ENCODE results near the gene STRA6.

Gene STRA6

DNA sequence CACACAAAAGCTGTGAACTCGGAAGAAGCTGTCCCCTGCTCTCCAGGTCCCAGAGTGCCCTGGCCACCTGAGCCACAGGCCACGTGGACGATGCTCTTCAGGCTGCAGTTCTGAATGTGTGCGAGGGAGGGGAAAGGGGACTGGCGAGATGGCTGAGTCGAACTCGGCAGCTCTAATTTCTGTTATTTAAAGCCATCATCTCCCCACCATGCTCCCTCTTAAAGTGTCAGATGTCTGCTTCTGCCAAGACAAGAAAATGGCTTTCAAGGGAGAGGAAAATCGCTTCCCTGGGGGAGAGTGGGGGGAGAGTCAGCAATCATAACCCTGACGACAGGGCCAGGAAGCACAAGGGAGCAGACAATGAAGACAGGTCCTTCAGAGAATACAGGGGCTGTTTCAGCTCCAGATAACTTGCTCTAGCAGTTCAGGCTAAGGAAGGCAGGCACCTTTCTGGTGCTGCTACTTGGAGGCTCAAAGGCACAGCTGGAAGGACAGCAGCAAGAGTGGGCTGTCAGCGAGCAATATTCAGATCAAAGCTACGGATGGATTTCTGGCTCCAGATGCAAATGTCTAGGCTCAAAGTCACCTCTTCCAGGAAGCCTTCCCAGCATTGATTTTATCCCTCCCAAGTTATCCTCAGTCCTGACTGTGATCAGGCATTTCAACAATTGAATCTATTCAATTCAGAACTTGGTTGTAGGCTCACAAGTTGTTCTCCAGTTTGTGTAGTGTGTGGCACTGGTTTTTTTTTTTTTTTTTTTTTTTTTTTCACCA, 18.1 kb upstream of the STRA6 start:
- Histone ChIP-seq H4K8ac (ENCODE audit: low read length) (no peak overlapping the region), H2BK5ac (ENCODE audit: low read depth, low read length, poor library complexity, severe bottlenecking) (no peak overlapping the region), H3K4me1 (ENCODE audit: control insufficient read depth, insufficient read depth, low read depth, low read length) (peaks cover 30% of the 10 kb centered on the region), H3K18ac (ENCODE audit: low read depth in 1 of 2, low read length in 2 of 2) (no peak overlapping the region), H2BK15ac (ENCODE audit: low read depth, poor library complexity, severe bottlenecking) (no peak overlapping the region), H3K79me1 (replicated peaks; ENCODE audit: low read length, poor library complexity, severe bottlenecking) (no peaks in the 10 kb centered on the region), H3K9me3 (ENCODE audit: control insufficient read depth, low read length) (no peaks in the 10 kb centered on the region), H3K4ac (ENCODE audit: low read depth in 1 of 2, low read length in 2 of 2) (no peak overlapping the region), H4K91ac (ENCODE audit: low read length) (no peak overlapping the region), H3K14ac (ENCODE audit: low read length in 2 of 2) (no peak overlapping the region), H3K9ac (ENCODE audit: low read length) (no peak overlapping the region), H3K4me2 (ENCODE audit: low read length, poor library complexity, severe bottlenecking) (no peak overlapping the region), H3K4me3 (ENCODE audit: insufficient read depth in 1 of 2, low read depth in 1 of 2, low read length in 2 of 2) (no peak overlapping the region), H3K36me3 (ENCODE audit: control insufficient read depth in 1 of 2, insufficient read depth in 2 of 2, low read depth in 1 of 2, low read length in 2 of 2) (no peaks in the 10 kb centered on the region), H3K27me3 (ENCODE audit: control insufficient read depth in 1 of 2, insufficient read depth in 1 of 2, low read length in 2 of 2) (peaks cover 40 to 64% of the 10 kb centered on the region in 2 experiments), H2AFZ (ENCODE audit: low read depth, low read length) (no peak overlapping the region), H3K27ac (ENCODE audit: low read length, poor library complexity, severe bottlenecking) (no peak overlapping the region), H3K23ac (ENCODE audit: low read length in 2 of 2) (no peak overlapping the region), H2BK120ac (ENCODE audit: low read depth, low read length) (no peak overlapping the region), H2BK12ac (ENCODE audit: low read length in 2 of 2) (no peak overlapping the region), H2AK5ac (ENCODE audit: low read length, severe bottlenecking) (no peak overlapping the region)
- WGBS: 46% methylated on average over 8 of the region's 11 CpGs
- DNase-seq: no peak

DNA sequence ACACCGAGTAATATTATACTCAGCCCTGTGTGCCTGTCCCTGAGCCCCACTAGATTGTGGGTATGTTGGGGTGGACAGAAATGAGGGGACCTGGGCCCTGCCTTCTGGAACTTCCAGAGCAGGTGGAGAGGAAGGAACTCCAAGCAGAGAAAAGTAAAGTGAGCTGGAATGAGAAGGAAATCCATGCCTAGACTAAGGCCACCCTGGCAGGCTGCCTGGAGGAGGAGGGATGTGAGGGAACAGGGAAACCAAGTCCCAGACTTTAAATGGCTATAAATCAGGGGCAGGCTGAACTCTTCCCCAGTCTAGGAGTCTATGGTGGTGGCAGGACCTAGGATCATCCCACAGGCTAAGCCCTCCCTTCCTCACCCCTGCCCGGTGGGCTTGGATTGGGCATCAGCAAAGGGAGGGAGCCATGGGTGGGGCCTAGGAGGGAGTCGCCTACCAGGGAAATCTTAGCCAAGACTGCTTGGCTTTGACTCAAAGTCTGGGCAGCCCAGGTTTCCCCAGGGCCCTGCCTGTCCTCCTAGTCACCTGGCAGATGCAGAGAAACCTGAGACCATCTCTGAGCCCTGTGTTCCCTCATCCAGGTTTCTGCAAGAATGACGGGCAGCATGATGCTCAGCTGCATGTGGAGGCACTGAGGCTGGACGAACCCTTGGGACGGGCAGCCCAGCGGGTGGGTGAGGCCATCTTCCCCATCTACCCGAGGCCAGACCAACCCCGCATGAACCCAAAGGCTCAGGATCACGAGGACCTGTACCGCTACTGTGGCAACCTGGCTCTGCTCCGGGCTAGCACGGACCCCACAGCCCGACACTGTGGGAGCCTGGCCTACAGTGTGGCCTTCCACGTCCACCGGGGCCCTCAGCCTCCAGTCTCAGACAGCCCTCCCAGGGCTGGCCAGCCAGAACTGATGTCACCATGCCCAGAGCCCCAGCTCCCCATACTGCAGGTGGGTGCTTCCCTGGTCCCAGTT, 15.6 kb upstream of the STRA6 start:
- Histone ChIP-seq H3K4me3 (ENCODE audit: insufficient read depth in 1 of 2, low read depth in 1 of 2, low read length in 2 of 2) (no peak overlapping the region), H3K36me3 (ENCODE audit: control insufficient read depth in 1 of 2, insufficient read depth in 2 of 2, low read depth in 1 of 2, low read length in 2 of 2) (no peaks in the 10 kb centered on the region), H3K4ac (ENCODE audit: low read depth in 1 of 2, low read length in 2 of 2) (no peak overlapping the region), H3K18ac (ENCODE audit: low read depth in 1 of 2, low read length in 2 of 2) (no peak overlapping the region), H3K27me3 (ENCODE audit: control insufficient read depth in 1 of 2, insufficient read depth in 1 of 2, low read length in 2 of 2) (peaks cover 40 to 57% of the 10 kb centered on the region in 2 experiments), H2AK5ac (ENCODE audit: low read length, severe bottlenecking) (no peak overlapping the region), H2BK120ac (ENCODE audit: low read depth, low read length) (no peak overlapping the region), H4K91ac (ENCODE audit: low read length) (no peak overlapping the region), H2BK5ac (ENCODE audit: low read depth, low read length, poor library complexity, severe bottlenecking) (no peak overlapping the region), H3K27ac (ENCODE audit: low read length, poor library complexity, severe bottlenecking) (no peak overlapping the region), H2AFZ (ENCODE audit: low read depth, low read length) (no peak overlapping the region), H2BK12ac (ENCODE audit: low read length in 2 of 2) (no peak overlapping the region), H3K9ac (ENCODE audit: low read length) (no peak overlapping the region), H2BK15ac (ENCODE audit: low read depth, poor library complexity, severe bottlenecking) (no peak overlapping the region), H3K9me3 (ENCODE audit: control insufficient read depth, low read length) (no peaks in the 10 kb centered on the region), H3K4me1 (ENCODE audit: control insufficient read depth, insufficient read depth, low read depth, low read length) (peaks cover 27% of the 10 kb centered on the region), H4K8ac (ENCODE audit: low read length) (no peak overlapping the region), H3K14ac (ENCODE audit: low read length in 2 of 2) (peak overlapping the region in 1 of 2 experiments; percentile 31), H3K79me1 (replicated peaks; ENCODE audit: low read length, poor library complexity, severe bottlenecking) (no peaks in the 10 kb centered on the region), H3K23ac (ENCODE audit: low read length in 2 of 2) (no peak overlapping the region), H3K4me2 (ENCODE audit: low read length, poor library complexity, severe bottlenecking) (no peak overlapping the region)
- WGBS: 94% methylated on average over 16 of the region's 16 CpGs
- DNase-seq: no peak

DNA sequence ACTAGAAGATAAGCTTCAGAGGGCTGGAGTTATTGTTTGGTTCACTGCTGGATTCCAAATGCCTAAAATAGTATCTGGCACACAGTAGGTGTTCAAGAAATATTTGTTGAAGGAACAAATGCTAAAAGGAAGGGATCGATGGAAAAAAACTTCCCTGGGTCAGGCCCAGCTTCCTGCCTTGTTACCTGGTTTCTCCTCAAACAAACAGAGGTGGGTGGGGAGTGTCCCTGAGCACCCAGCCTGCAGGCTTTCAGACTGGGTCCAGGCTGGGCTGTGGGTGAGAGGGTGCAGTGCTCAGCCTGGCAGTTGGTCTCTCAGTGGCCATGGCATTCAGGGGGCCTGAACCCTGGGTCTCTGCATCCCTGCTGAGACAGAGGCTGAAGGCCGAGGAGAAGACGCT, 14.4 kb upstream of the STRA6 start:
- peaks cover 34 to 46% of the 10 kb centered on the region in 2 experiments for H3K27me3 ChIP-seq (ENCODE audit: control insufficient read depth in 1 of 2, insufficient read depth in 1 of 2, low read length in 2 of 2)
- peaks cover 26% of the 10 kb centered on the region for H3K4me1 ChIP-seq (ENCODE audit: control insufficient read depth, insufficient read depth, low read depth, low read length)
- no peaks in the 10 kb centered on the region for H3K9me3 ChIP-seq (ENCODE audit: control insufficient read depth, low read length)
- H2BK12ac ChIP-seq (ENCODE audit: low read length in 2 of 2): no peak overlapping the region
- no peak overlapping the region for H3K18ac ChIP-seq (ENCODE audit: low read depth in 1 of 2, low read length in 2 of 2)
- no peak overlapping the region for H3K4ac ChIP-seq (ENCODE audit: low read depth in 1 of 2, low read length in 2 of 2)
- H3K9ac ChIP-seq (ENCODE audit: low read length): no peak overlapping the region
- no peak overlapping the region for H4K8ac ChIP-seq (ENCODE audit: low read length)
- H3K79me1 ChIP-seq (replicated peaks; ENCODE audit: low read length, poor library complexity, severe bottlenecking): no peaks in the 10 kb centered on the region
- WGBS: 73% methylated on average over 3 of the region's 3 CpGs
- no peak overlapping the region for H2BK15ac ChIP-seq (ENCODE audit: low read depth, poor library complexity, severe bottlenecking)
- H3K23ac ChIP-seq (ENCODE audit: low read length in 2 of 2): no peak overlapping the region
- DNase-seq: no peak
- no peak overlapping the region for H2AK5ac ChIP-seq (ENCODE audit: low read length, severe bottlenecking)
- no peak overlapping the region for H2AFZ ChIP-seq (ENCODE audit: low read depth, low read length)
- no peak overlapping the region for H3K27ac ChIP-seq (ENCODE audit: low read length, poor library complexity, severe bottlenecking)
- H2BK5ac ChIP-seq (ENCODE audit: low read depth, low read length, poor library complexity, severe bottlenecking): no peak overlapping the region
- H3K4me3 ChIP-seq (ENCODE audit: insufficient read depth in 1 of 2, low read depth in 1 of 2, low read length in 2 of 2): no peak overlapping the region
- no peak overlapping the region for H2BK120ac ChIP-seq (ENCODE audit: low read depth, low read length)
- H3K14ac ChIP-seq (ENCODE audit: low read length in 2 of 2): no peak overlapping the region
- H3K36me3 ChIP-seq (ENCODE audit: control insufficient read depth in 1 of 2, insufficient read depth in 2 of 2, low read depth in 1 of 2, low read length in 2 of 2): no peaks in the 10 kb centered on the region
- no peak overlapping the region for H3K4me2 ChIP-seq (ENCODE audit: low read length, poor library complexity, severe bottlenecking)
- H4K91ac ChIP-seq (ENCODE audit: low read length): no peak overlapping the region

DNA sequence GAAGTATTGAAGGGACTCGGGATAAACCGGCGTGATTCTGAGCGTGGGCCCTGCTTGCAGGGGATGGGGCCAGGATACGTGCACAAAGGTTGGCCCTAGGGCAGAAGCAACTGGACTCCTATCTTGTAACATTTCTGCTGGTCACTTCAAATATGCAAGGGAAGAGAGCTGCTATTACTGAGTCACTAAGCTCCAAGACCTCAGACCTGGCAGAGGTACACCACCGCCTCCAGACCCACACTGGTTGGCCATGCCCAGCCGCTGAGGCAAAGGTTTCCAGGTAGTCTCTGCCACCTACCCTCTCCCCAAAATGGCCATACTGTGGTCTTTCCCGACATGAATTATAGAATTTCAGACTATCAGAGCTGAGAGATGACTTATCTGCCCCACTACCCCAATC, 13.4 kb upstream of the STRA6 start:
- Histone ChIP-seq H3K9me3 (ENCODE audit: control insufficient read depth, low read length) (no peaks in the 10 kb centered on the region), H3K4ac (ENCODE audit: low read depth in 1 of 2, low read length in 2 of 2) (no peak overlapping the region), H3K4me1 (ENCODE audit: control insufficient read depth, insufficient read depth, low read depth, low read length) (peaks cover 23% of the 10 kb centered on the region), H3K27me3 (ENCODE audit: control insufficient read depth in 1 of 2, insufficient read depth in 1 of 2, low read length in 2 of 2) (peaks cover 25 to 36% of the 10 kb centered on the region in 2 experiments), H2BK12ac (ENCODE audit: low read length in 2 of 2) (no peak overlapping the region), H3K4me3 (ENCODE audit: insufficient read depth in 1 of 2, low read depth in 1 of 2, low read length in 2 of 2) (no peak overlapping the region), H3K14ac (ENCODE audit: low read length in 2 of 2) (no peak overlapping the region), H3K79me1 (replicated peaks; ENCODE audit: low read length, poor library complexity, severe bottlenecking) (no peaks in the 10 kb centered on the region), H3K27ac (ENCODE audit: low read length, poor library complexity, severe bottlenecking) (no peak overlapping the region), H3K9ac (ENCODE audit: low read length) (no peak overlapping the region), H2AK5ac (ENCODE audit: low read length, severe bottlenecking) (peak overlapping the region; percentile 63), H4K8ac (ENCODE audit: low read length) (no peak overlapping the region), H2BK15ac (ENCODE audit: low read depth, poor library complexity, severe bottlenecking) (no peak overlapping the region), H3K23ac (ENCODE audit: low read length in 2 of 2) (no peak overlapping the region), H2BK5ac (ENCODE audit: low read depth, low read length, poor library complexity, severe bottlenecking) (no peak overlapping the region), H4K91ac (ENCODE audit: low read length) (no peak overlapping the region), H3K36me3 (ENCODE audit: control insufficient read depth in 1 of 2, insufficient read depth in 2 of 2, low read depth in 1 of 2, low read length in 2 of 2) (no peaks in the 10 kb centered on the region), H2AFZ (ENCODE audit: low read depth, low read length) (no peak overlapping the region), H2BK120ac (ENCODE audit: low read depth, low read length) (no peak overlapping the region), H3K18ac (ENCODE audit: low read depth in 1 of 2, low read length in 2 of 2) (no peak overlapping the region), H3K4me2 (ENCODE audit: low read length, poor library complexity, severe bottlenecking) (no peak overlapping the region)
- WGBS: 87% methylated on average over 8 of the region's 8 CpGs
- no peak for DNase-seq
